Calu3 (cell line): ENCODE results near the gene C19orf47. TPM values are rescaled to one million over a fixed set of nuclear protein-coding genes. Genes with fewer than 3 reads are reported as not detected.
A peak's percentile ranks its signal among the peaks of the same experiment; 100 is the strongest.

Source experiments
- BruUV-seq: library from RNA; stranded (reverse); fragments of 400-500 nt; replicated peaks from 2 replicates; lab custom pipeline; 2021; lab: Mats Ljungman, UMichigan
- CTCF ChIA-PET: fragments of 300-600 bp; sonication (Branson Sonifier 250); formaldehyde crosslinking; loops from one replicate; lab custom pipeline; 2022; ENCODE audit warnings: antibody characterized with exemption; lab: Charles Lee
- DNase-seq: peaks from one replicate; pipeline ENCODE4 v3.0.0; 2022
- H3K27ac Mint-ChIP-seq: one replicate; pipeline ENCODE4 v1.8.0; 2022; ENCODE audit warnings: mixed read lengths; ENCODE audit not compliant: unreplicated experiment
- H3K27me3 Mint-ChIP-seq: one replicate; pipeline ENCODE4 v1.8.0; 2022; ENCODE audit warnings: mixed read lengths; ENCODE audit not compliant: unreplicated experiment
- H3K36me3 Mint-ChIP-seq: one replicate; pipeline ENCODE4 v1.8.0; 2022; ENCODE audit warnings: mild to moderate bottlenecking, moderate library complexity, mixed read lengths; ENCODE audit not compliant: insufficient read depth, unreplicated experiment
- H3K4me1 Mint-ChIP-seq: one replicate; pipeline ENCODE4 v1.8.0; 2022; ENCODE audit warnings: mild to moderate bottlenecking, low read depth, mixed read lengths; ENCODE audit not compliant: unreplicated experiment
- H3K4me3 Mint-ChIP-seq: one replicate; pipeline ENCODE4 v1.8.0; 2022; ENCODE audit warnings: mild to moderate bottlenecking, low read depth, moderate library complexity, mixed read lengths; ENCODE audit not compliant: unreplicated experiment
- H3K9me3 Mint-ChIP-seq: one replicate; pipeline ENCODE4 v1.8.0; 2022; ENCODE audit warnings: low read depth, mixed read lengths; ENCODE audit not compliant: unreplicated experiment
- CTCF ChIP-seq: fragments of 200-600 bp; IDR thresholded peaks from one replicate; pipeline ENCODE4 v1.8.0; 2022; ENCODE audit warnings: antibody characterized with exemption; ENCODE audit not compliant: unreplicated experiment
- intact Hi-C: fragments of 100-400 bp; cut with micrococcal nuclease; formaldehyde crosslinking; loops from one replicate; pipeline ENCODE4 v1.10.0; 2022; ENCODE audit not compliant: unreplicated experiment
- microRNA-seq: library from miRNA; unstranded; fragments of <30 nt; microRNA quantifications from one replicate; pipeline ENCODE4 v1.2.0, GENCODE V29; 2022
- total RNA-seq: library from RNA; stranded (reverse); gene quantifications from 2 replicates; pipeline ENCODE4 v1.2.3, GENCODE V29; 2022

C19orf47 gene
- total RNA-seq, 1 experiment from 2014 or later: 22.7 TPM

- Mint-ChIP-seq H3K4me1 (no peaks in the 10 kb centered on the region), H3K36me3 (peaks cover 35% of the 10 kb centered on the region), H3K9me3 (no peaks in the 10 kb centered on the region), H3K4me3 (no peak overlapping the region), H3K27me3 (no peaks in the 10 kb centered on the region), H3K27ac (no peak overlapping the region)
- CTCF ChIA-PET: interaction anchor here (0.7 kb wide), 1 partner anchor 621 kb away, joined by 3 read pairs; no protein-coding TSS in a partner anchor
- BruUV-seq: no TSS peak
- no peak for TF ChIP-seq CTCF
- intact Hi-C loops: no loop called here
- DNase-seq: no peak
These were observed 77.7 kb downstream of the C19orf47 start for GRCh38 chr19:40270362-40271089.

Small RNAs within 50 kb of the gene (microRNA-seq; reads per million reads assigned to microRNA genes)
- gene MIR641 (113 reads per million, percentile 64 among the genes with 10 or more reads in this experiment), gene MIR6796 (not detected)

Other genes with a start within 250 kb of the C19orf47 start
- 26.1 and 30.5 TPM in 2 replicates for gene MAP3K10, start 157.0 kb downstream of the C19orf47 start, total RNA-seq
- not detected in 2 replicates for gene TTC9B, start 130.0 kb downstream of the C19orf47 start, total RNA-seq
- 0.83 and 0.94 TPM in 2 replicates for gene CCNP, start 121.7 kb downstream of the C19orf47 start, total RNA-seq
- 179 and 182 TPM in 2 replicates for gene AKT2, start 63.1 kb downstream of the C19orf47 start, total RNA-seq
- gene PLD3, start 298 bp upstream of the C19orf47 start, total RNA-seq: 184 and 192 TPM in 2 replicates
- gene HIPK4, start 41.8 kb upstream of the C19orf47 start, total RNA-seq: 0.14 TPM in 1 of 2 replicates, not detected in the other
- 1.6 and 1.8 TPM in 2 replicates for gene PRX, start 65.0 kb upstream of the C19orf47 start, total RNA-seq
- gene SERTAD1, start 77.6 kb upstream of the C19orf47 start, total RNA-seq: 12.3 and 15.4 TPM in 2 replicates
- 51.9 and 56.7 TPM in 2 replicates for gene SERTAD3, start 95.9 kb upstream of the C19orf47 start, total RNA-seq
- gene BLVRB, start 117.3 kb upstream of the C19orf47 start, total RNA-seq: 107 and 118 TPM in 2 replicates
- 0.80 and 1.3 TPM in 2 replicates for gene SPTBN4, start 118.6 kb upstream of the C19orf47 start, total RNA-seq
- 117 TPM in 2 replicates for gene SHKBP1, start 228.5 kb upstream of the C19orf47 start, total RNA-seq